Body of pancreas (tissue), 4 donors: ENCODE data around the gene FBXO10.

ENCODE experiments used
- CTCF ChIP-seq, 7 experiments: fragments of 450-650 bp in 4 of 7; fragments of 200-600 bp in 3 of 7; sonication (generic) in 3 of 7; IDR thresholded peaks; one replicate each; pipeline ENCODE4 v1.5.1; 2016 to 2019; ENCODE audit warnings: antibody characterized with exemption in 7 of 7
- POLR2A ChIP-seq, 3 donors: fragments of 450-650 bp; IDR thresholded peaks; one replicate each; pipeline ENCODE4 v1.6.1; 2016; ENCODE audit warnings: antibody characterized with exemption in 3 of 3, mild to moderate bottlenecking in 2 of 3

DNA sequence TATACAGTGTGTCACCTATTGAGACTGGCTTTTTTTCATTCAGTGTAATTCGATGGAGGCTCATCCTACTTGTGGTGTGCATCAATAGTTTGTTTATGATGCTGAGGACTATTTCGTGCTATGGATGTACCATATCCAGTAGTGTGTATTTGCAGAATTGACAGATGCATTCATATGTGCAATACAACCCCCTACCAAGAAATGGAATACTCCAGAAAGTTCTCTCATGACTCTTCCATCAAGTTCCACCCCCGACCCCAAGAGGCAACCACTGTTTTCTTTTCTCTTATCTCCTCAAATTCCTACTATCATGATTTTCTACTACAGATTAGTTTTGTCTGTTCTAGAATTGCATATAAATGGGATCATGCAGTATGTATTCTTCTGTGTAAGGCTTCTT, 21.9 kb downstream of the FBXO10 start:
- TF ChIP-seq CTCF (IDR thresholded peaks at IDR 0.05) (no peak), POLR2A (IDR thresholded peaks at IDR 0.05) (no peak)
